Measurements from ENCODE around the gene DDX51. TPM values are rescaled to one million over a fixed set of nuclear protein-coding genes. Genes with fewer than 3 reads are reported as not detected.

The DDX51 gene
- total and polyA plus RNA-seq, 2 of the 13 experiments (the other 11 are each of a cell fraction or from before 2014, with no cell fraction given): 10.1 TPM

GRCh38 chr12:132144115-132144809 lies at the start of gene DDX51, which contains the start of gene NOC4L (continued):
- TF ChIP-seq SRSF9 (IDR thresholded peaks at IDR 0.05; ENCODE audit: borderline replicate concordance, insufficient read depth, low read depth, low read length, poor library complexity, severe bottlenecking) (no peak), ZNF713 (CRISPR knock-in tag; IDR thresholded peaks at IDR 0.05) (no peak), ATF4 (CRISPR knock-in tag; IDR thresholded peaks at IDR 0.05) (peak in 1 of 2 experiments; percentile 42; a peak in 1 of 4 replicates), SP1 (IDR thresholded peaks at IDR 0.05) (no peak), SP1 (CRISPR knock-in tag; IDR thresholded peaks at IDR 0.05) (peak; percentile 92), ZNF570 (CRISPR knock-in tag; IDR thresholded peaks at IDR 0.05; ENCODE audit: borderline replicate concordance) (no peak), KDM5B (CRISPR knock-in tag; IDR thresholded peaks at IDR 0.05; ENCODE audit: borderline replicate concordance) (peak; percentile 24; the same call in 1 of the 2 replicates), SSRP1 (CRISPR knock-in tag; IDR thresholded peaks at IDR 0.05) (no peak), NFYC (CRISPR knock-in tag; IDR thresholded peaks at IDR 0.05) (peak; percentile 67), ZFP41 (CRISPR knock-in tag; IDR thresholded peaks at IDR 0.05; ENCODE audit: borderline replicate concordance) (no peak), ZBTB26 (CRISPR knock-in tag; IDR thresholded peaks at IDR 0.05; ENCODE audit: borderline replicate concordance) (no peak), SUZ12 (IDR thresholded peaks at IDR 0.05; ENCODE audit: low read depth, low read length) (no peak), ETV5 (CRISPR knock-in tag; IDR thresholded peaks at IDR 0.05; ENCODE audit: borderline replicate concordance) (peak; percentile 49; the same call in 1 of the 2 replicates), HNRNPK (IDR thresholded peaks at IDR 0.05; ENCODE audit: low read depth, low read length, poor library complexity, severe bottlenecking) (peak; percentile 64), ZBTB44 (CRISPR knock-in tag; IDR thresholded peaks at IDR 0.05) (0 out of 2 replicates have a peak, but pooled peaks have one; percentile 66), MATR3 (CRISPR knock-in tag; IDR thresholded peaks at IDR 0.05) (no peak), SMC3 (IDR thresholded peaks at IDR 0.05; ENCODE audit: low read length) (no peak), HMG20A (CRISPR knock-in tag; IDR thresholded peaks at IDR 0.05; ENCODE audit: borderline replicate concordance) (no peak), TERF1 (CRISPR knock-in tag; IDR thresholded peaks at IDR 0.05) (no peak), PATZ1 (CRISPR knock-in tag; IDR thresholded peaks at IDR 0.05) (peak; percentile 78), ZNF792 (CRISPR knock-in tag; IDR thresholded peaks at IDR 0.05) (peak; percentile 65; the same call in 1 of the 2 replicates), CREBL2 (CRISPR knock-in tag; IDR thresholded peaks at IDR 0.05; ENCODE audit: borderline replicate concordance) (0 out of 2 replicates have a peak, but pooled peaks have one; percentile 25), HDAC6 (IDR thresholded peaks at IDR 0.05; ENCODE audit: low read depth, low read length) (no peak)
